D721Med (cell line): Measurements from ENCODE around the gene MTSS2.

Experiments used
- DNase-seq: peaks from one replicate; pipeline ENCODE4 v3.0.0; 2011; ENCODE audit warnings: low spot score; ENCODE audit not compliant: insufficient read length
- FAIRE-seq: peaks from 2 replicates; lab custom pipeline; 2011; peaks lifted over from hg19 to GRCh38; lab: Jason Lieb, UNC
- TF ChIP-seq, protein P1 (sequence below): IDR thresholded peaks from 2 replicates; pipeline ENCODE4 v1.5.1; 2012; ENCODE audit warnings: mild to moderate bottlenecking, control low read depth; ENCODE audit not compliant: insufficient read depth; ENCODE audit errors: missing control alignments

The MTSS2 gene

DNA sequence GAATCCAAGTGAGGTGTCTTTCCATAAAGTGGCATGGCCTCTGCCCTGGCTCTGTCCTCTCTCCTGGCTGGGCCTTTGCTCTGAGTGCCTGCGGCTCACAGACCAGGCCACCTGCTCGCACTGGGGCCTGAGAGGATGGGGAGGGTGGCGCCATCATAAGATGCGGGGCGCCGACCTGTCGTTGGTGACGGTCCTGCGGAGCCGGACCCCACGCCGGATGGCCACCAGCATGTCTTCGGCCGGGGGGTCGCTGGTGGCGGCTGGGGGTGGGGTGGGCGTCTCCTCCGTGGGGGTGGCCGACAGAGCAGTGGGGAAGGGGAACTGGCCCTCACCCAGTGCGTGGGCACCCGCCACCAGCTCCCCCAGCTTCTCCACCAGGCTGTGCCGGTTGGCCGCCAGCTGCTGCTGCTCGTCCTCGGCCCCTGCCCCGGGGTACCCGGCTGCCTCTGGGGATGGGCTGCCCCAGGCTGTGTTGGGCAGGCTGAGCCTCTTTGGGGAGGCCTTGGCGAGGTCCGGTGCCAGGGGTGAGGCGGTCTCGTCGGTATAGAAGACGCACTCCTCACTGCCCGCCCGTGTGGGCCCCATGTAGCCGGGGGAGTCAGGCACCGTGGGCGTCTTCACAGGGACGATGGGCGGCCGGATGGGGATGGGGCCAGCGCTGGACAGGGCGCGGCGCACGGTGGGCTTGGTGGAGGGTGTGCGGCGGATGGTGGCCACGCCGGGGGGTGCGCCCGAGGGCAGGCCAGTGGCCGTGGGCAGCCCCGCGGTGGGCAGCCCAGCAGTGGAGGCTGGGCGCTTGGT, 22.1 kb downstream of the MTSS2 start:
- FAIRE-seq (no peak), DNase-seq (no peak)
- TF ChIP-seq, protein P1, sequence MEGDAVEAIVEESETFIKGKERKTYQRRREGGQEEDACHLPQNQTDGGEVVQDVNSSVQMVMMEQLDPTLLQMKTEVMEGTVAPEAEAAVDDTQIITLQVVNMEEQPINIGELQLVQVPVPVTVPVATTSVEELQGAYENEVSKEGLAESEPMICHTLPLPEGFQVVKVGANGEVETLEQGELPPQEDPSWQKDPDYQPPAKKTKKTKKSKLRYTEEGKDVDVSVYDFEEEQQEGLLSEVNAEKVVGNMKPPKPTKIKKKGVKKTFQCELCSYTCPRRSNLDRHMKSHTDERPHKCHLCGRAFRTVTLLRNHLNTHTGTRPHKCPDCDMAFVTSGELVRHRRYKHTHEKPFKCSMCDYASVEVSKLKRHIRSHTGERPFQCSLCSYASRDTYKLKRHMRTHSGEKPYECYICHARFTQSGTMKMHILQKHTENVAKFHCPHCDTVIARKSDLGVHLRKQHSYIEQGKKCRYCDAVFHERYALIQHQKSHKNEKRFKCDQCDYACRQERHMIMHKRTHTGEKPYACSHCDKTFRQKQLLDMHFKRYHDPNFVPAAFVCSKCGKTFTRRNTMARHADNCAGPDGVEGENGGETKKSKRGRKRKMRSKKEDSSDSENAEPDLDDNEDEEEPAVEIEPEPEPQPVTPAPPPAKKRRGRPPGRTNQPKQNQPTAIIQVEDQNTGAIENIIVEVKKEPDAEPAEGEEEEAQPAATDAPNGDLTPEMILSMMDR = no peak

DNA sequence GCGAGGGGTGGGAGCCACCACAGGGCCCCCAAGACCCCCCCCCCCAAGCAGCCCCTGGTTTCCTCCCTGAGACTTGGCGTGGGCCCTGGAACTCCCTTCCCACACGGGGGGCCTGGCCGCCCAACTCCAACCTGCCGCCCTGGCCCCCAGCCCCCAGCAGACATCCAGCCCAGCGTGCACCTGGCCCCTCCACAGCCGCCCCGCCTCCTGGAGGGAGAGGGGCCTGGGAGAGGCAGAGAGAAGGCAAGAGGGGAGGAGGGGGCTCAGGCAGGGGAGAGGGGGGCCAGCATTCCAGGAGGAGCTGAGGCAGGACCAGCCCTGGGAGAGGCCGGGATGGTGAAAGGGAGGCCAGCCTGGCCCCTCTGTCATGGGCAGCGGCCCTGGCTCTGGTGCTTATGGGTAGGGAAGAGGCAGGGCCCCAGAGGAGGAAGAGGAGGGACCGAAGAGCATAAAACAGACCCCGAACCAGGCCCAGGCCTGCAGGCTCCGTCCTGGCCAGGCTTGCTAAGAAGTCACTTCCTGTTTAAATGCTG, 22.8 kb downstream of the MTSS2 start:
- no peak for FAIRE-seq

GRCh38 chr16:70661918-70662641, 23.8 kb downstream of the MTSS2 start:
- FAIRE-seq = no peak
- TF ChIP-seq, protein P1 = no peak

More for the DNA sequence above, 22.8 kb downstream of the MTSS2 start:
- TF ChIP-seq, protein P1 = no peak
- no peak for DNase-seq

DNA sequence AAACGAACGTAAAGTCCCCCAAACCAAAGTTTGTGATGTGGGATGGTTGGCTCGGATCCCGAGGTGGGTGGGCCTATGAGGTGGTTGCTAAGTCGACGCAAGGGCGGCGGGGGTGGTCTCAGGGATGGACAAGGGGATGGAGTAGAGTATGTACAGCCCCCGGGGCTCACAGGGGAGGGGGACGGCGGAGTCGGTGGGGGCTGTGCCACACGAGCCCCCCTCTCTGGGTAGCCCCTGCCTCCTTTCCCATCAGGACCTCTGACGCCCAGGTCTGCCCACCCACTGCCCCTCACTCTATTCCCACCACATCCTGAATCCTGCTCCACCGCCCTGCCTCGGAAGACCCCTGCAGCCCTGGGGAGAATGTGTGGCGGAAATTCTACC, 24.3 kb downstream of the MTSS2 start:
- FAIRE-seq (no peak), DNase-seq (no peak)
- TF ChIP-seq, protein P1 = no peak

More at GRCh38 chr16:70661918-70662641, 23.8 kb downstream of the MTSS2 start:
- DNase-seq = no peak

GRCh38 chr16:70660672-70661350, 25.0 kb downstream of the MTSS2 start:
- FAIRE-seq (no peak), DNase-seq (no peak)
- TF ChIP-seq, protein P1 = no peak

DNA sequence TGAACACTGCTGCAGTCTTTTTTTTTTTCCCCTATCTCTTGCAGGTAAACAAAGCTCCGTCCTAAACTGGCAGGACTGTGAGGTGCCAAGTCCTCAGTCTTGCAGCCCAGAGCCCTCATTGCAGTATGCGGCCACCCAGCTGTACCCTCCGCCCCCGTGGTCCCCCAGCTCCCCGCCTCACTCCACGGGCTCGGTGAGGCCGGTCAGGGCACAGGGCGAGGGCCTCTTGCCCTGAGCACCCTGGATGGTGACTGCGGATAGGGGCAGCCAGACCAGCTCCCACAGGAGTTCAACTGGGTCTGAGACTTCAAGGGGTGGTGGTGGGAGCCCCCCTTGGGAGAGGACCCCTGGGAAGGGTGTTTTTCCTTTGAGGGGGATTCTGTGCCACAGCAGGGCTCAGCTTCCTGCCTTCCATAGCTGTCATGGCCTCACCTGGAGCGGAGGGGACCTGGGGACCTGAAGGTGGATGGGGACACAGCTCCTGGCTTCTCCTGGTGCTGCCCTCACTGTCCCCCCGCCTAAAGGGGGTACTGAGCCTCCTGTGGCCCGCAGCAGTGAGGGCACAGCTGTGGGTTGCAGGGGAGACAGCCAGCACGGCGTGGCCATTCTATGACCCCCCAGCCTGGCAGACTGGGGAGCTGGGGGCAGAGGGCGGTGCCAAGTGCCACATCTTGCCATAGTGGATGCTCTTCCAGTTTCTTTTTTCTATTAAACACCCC, 25.7 kb downstream of the MTSS2 start:
- TF ChIP-seq, protein P1 = no peak
- FAIRE-seq (no peak), DNase-seq (no peak)
